ENCODE measurements around the gene PTGES3.
A peak's percentile ranks its signal among the peaks of the same experiment; 100 is the strongest.

The PTGES3 gene

DNA sequence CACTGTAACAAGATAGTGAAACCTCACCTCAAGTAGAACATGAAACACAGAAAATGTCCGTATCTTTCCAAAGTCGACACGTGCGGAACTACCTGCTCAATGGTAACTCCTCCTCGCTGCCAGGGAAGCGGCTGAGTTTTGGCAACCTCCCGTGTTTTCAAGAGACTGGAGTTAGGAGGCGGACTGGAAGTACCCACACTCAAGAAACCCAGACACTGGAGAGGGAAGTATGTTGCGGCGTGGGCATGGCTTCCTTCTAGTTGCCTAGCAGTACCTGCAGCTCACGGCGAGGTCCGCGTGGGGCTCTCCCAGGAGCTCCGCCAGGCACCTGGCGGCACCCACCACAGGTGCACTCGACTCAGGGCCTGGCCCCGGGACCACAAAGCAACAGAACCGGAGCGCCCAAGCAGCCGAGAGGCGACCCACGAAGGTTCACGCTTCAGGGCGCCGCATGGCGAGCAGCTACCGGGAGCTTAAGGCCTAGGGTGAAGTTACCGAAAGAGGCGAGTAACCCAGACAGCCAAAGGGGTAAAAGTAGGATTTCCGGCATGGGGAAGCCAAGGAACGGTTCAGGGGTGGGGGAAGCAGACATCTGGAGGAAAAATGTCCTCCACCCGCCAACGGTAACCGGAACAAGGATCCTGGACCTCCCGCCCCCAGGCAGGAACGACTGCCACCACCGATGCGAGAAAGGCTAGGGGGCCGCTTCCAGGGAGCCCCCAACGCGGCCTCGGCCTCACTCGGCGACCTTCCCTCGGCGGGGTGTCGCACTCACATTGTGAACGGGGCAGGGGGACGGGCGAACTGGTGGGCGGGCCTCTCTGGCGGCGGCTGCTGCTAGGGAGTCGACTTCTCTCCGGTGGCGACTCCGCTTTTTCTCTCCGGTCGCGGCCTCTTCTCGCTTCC lies 608 bp downstream of the PTGES3 start:
- no peak for TF ChIP-seq ISL1 (CRISPR knock-in tag; IDR thresholded peaks at IDR 0.05)
- no peak for TF ChIP-seq ZFP30 (CRISPR knock-in tag; IDR thresholded peaks at IDR 0.05)
- TF ChIP-seq, protein P1, sequence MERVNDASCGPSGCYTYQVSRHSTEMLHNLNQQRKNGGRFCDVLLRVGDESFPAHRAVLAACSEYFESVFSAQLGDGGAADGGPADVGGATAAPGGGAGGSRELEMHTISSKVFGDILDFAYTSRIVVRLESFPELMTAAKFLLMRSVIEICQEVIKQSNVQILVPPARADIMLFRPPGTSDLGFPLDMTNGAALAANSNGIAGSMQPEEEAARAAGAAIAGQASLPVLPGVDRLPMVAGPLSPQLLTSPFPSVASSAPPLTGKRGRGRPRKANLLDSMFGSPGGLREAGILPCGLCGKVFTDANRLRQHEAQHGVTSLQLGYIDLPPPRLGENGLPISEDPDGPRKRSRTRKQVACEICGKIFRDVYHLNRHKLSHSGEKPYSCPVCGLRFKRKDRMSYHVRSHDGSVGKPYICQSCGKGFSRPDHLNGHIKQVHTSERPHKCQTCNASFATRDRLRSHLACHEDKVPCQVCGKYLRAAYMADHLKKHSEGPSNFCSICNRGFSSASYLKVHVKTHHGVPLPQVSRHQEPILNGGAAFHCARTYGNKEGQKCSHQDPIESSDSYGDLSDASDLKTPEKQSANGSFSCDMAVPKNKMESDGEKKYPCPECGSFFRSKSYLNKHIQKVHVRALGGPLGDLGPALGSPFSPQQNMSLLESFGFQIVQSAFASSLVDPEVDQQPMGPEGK (CRISPR knock-in tag; IDR thresholded peaks at IDR 0.05; ENCODE audit: borderline replicate concordance) = 0 out of 2 replicates have a peak, but pooled peaks have one; percentile 17
- TF ChIP-seq SNAI2 (CRISPR knock-in tag; IDR thresholded peaks at IDR 0.05) = no peak
- TF ChIP-seq CSDC2 (CRISPR knock-in tag; IDR thresholded peaks at IDR 0.05) = no peak
- 0 out of 2 replicates have a peak, but pooled peaks have one; percentile 23 for TF ChIP-seq ZFP3 (CRISPR knock-in tag; IDR thresholded peaks at IDR 0.05)
- no peak for TF ChIP-seq ZNF8 (CRISPR knock-in tag; IDR thresholded peaks at IDR 0.05)
- TF ChIP-seq GLIS3 (CRISPR knock-in tag; IDR thresholded peaks at IDR 0.05) = no peak
- TF ChIP-seq TCF4 (CRISPR knock-in tag; IDR thresholded peaks at IDR 0.05; ENCODE audit: borderline replicate concordance) = no peak
- no peak for TF ChIP-seq BACH2 (CRISPR knock-in tag; IDR thresholded peaks at IDR 0.05; ENCODE audit: borderline replicate concordance)
- no peak for TF ChIP-seq ZNF565 (CRISPR knock-in tag; conservative IDR thresholded peaks at IDR 0.05; ENCODE audit: low read depth)
- TF ChIP-seq, protein P2, sequence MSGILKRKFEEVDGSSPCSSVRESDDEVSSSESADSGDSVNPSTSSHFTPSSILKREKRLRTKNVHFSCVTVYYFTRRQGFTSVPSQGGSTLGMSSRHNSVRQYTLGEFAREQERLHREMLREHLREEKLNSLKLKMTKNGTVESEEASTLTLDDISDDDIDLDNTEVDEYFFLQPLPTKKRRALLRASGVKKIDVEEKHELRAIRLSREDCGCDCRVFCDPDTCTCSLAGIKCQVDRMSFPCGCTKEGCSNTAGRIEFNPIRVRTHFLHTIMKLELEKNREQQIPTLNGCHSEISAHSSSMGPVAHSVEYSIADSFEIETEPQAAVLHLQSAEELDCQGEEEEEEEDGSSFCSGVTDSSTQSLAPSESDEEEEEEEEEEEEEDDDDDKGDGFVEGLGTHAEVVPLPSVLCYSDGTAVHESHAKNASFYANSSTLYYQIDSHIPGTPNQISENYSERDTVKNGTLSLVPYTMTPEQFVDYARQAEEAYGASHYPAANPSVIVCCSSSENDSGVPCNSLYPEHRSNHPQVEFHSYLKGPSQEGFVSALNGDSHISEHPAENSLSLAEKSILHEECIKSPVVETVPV (CRISPR knock-in tag; IDR thresholded peaks at IDR 0.05) = no peak
- TF ChIP-seq ESRRG (CRISPR knock-in tag; IDR thresholded peaks at IDR 0.05) = no peak

DNA sequence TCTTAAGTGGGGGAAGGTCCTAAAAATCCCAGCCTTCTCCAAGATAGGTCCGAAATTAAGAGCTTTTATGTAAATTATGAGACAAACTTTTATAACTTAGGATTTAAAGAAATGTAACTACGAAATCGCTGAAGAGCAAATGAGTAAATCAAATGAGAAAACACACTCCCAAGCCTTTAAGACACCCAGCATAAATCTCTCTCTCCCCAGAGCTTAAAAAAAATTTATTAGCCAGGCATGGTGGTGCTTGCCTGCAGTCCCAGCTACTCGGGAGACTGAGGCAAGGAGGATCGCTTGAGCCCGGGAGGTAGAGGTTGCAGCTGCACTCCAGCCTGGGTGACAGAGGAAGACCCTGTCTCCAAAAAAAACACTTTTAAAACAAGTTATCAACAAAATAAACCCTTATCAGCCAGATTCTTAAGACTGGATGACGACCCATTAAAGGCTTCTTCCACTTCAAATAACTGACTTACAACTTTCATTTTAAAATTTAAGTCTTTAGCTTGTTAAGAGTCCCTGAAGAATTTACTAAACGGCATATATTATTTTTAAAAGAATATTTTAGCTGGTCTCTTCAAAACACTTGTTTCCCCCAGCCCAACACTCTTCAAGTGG lies 3.2 kb downstream of the PTGES3 start:
- ATAC-seq = no peak
- TF ChIP-seq, protein P1 (CRISPR knock-in tag; IDR thresholded peaks at IDR 0.05; ENCODE audit: borderline replicate concordance) = no peak
- no peak for TF ChIP-seq OSR1 (CRISPR knock-in tag; IDR thresholded peaks at IDR 0.05)
- no peak for TF ChIP-seq ZNF565 (CRISPR knock-in tag; conservative IDR thresholded peaks at IDR 0.05; ENCODE audit: low read depth)
- TF ChIP-seq TCF4 (CRISPR knock-in tag; IDR thresholded peaks at IDR 0.05; ENCODE audit: borderline replicate concordance) = no peak
- TF ChIP-seq SNAI2 (CRISPR knock-in tag; IDR thresholded peaks at IDR 0.05) = no peak
- TF ChIP-seq, protein P3, sequence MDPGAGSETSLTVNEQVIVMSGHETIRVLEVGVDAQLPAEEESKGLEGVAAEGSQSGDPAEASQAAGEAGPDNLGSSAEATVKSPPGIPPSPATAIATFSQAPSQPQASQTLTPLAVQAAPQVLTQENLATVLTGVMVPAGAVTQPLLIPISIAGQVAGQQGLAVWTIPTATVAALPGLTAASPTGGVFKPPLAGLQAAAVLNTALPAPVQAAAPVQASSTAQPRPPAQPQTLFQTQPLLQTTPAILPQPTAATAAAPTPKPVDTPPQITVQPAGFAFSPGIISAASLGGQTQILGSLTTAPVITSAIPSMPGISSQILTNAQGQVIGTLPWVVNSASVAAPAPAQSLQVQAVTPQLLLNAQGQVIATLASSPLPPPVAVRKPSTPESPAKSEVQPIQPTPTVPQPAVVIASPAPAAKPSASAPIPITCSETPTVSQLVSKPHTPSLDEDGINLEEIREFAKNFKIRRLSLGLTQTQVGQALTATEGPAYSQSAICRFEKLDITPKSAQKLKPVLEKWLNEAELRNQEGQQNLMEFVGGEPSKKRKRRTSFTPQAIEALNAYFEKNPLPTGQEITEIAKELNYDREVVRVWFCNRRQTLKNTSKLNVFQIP (CRISPR knock-in tag; IDR thresholded peaks at IDR 0.05; ENCODE audit: borderline replicate concordance, low read depth) = no peak
- TF ChIP-seq ZFP30 (CRISPR knock-in tag; IDR thresholded peaks at IDR 0.05) = no peak
- TF ChIP-seq, protein P2 (CRISPR knock-in tag; IDR thresholded peaks at IDR 0.05) = no peak
- TF ChIP-seq ESRRG (CRISPR knock-in tag; IDR thresholded peaks at IDR 0.05) = no peak
- no peak for TF ChIP-seq GLIS3 (CRISPR knock-in tag; IDR thresholded peaks at IDR 0.05)
- TF ChIP-seq, protein P4, sequence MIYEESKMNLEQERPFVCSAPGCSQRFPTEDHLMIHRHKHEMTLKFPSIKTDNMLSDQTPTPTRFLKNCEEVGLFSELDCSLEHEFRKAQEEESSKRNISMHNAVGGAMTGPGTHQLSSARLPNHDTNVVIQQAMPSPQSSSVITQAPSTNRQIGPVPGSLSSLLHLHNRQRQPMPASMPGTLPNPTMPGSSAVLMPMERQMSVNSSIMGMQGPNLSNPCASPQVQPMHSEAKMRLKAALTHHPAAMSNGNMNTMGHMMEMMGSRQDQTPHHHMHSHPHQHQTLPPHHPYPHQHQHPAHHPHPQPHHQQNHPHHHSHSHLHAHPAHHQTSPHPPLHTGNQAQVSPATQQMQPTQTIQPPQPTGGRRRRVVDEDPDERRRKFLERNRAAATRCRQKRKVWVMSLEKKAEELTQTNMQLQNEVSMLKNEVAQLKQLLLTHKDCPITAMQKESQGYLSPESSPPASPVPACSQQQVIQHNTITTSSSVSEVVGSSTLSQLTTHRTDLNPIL (CRISPR knock-in tag; IDR thresholded peaks at IDR 0.05; ENCODE audit: low read depth) = no peak
- no peak for TF ChIP-seq ZNF8 (CRISPR knock-in tag; IDR thresholded peaks at IDR 0.05)
- no peak for TF ChIP-seq PPARA (CRISPR knock-in tag; IDR thresholded peaks at IDR 0.05; ENCODE audit: borderline replicate concordance)
- no peak for TF ChIP-seq ARNTL (CRISPR knock-in tag; IDR thresholded peaks at IDR 0.05; ENCODE audit: borderline replicate concordance, low read depth)

More for the DNA sequence above, 608 bp downstream of the PTGES3 start:
- ATAC-seq = peak; percentile 36
